Activated naive CD8-positive, alpha-beta T cell treated with anti-CD3 and anti-CD28 coated beads, Interleukin-2, amount 50 U/mL, for 24 hours (primary cell): ENCODE results near the gene ARHGAP15.

Experiments
- ATAC-seq: fragments of 150-1000 bp; cut with Tn5 transposase; one replicate; pipeline ENCODE4 v1.10.0; 2021
- DNase-seq: peaks from one replicate; pipeline ENCODE4 v3.0.0; 2021
- H3K27ac Mint-ChIP-seq: one replicate; pipeline ENCODE4 v1.8.0; 2021; ENCODE audit warnings: mild to moderate bottlenecking, mixed read lengths
- H3K27me3 Mint-ChIP-seq: one replicate; pipeline ENCODE4 v1.8.0; 2021; ENCODE audit warnings: mixed read lengths
- H3K36me3 Mint-ChIP-seq: one replicate; pipeline ENCODE4 v1.8.0; 2021; ENCODE audit warnings: low read depth, mixed read lengths
- H3K4me1 Mint-ChIP-seq: one replicate; pipeline ENCODE4 v1.8.0; 2021; ENCODE audit warnings: mixed read lengths
- H3K4me3 Mint-ChIP-seq: one replicate; pipeline ENCODE4 v1.8.0; 2021; ENCODE audit warnings: mild to moderate bottlenecking, moderate library complexity, mixed read lengths
- H3K9me3 Mint-ChIP-seq: one replicate; pipeline ENCODE4 v1.8.0; 2021; ENCODE audit warnings: mixed read lengths

ARHGAP15 gene

GRCh38 chr2:143690235-143690634 is 561.0 kb downstream of the ARHGAP15 start:
- DNase-seq (no peak), ATAC-seq (peak; percentile 57)
- Mint-ChIP-seq H3K27ac (peak overlapping the region; percentile 68), H3K9me3 (no peaks in the 10 kb centered on the region), H3K4me1 (peaks cover 44% of the 10 kb centered on the region), H3K27me3 (no peaks in the 10 kb centered on the region), H3K4me3 (no peak overlapping the region), H3K36me3 (peaks cover 19% of the 10 kb centered on the region)

DNA sequence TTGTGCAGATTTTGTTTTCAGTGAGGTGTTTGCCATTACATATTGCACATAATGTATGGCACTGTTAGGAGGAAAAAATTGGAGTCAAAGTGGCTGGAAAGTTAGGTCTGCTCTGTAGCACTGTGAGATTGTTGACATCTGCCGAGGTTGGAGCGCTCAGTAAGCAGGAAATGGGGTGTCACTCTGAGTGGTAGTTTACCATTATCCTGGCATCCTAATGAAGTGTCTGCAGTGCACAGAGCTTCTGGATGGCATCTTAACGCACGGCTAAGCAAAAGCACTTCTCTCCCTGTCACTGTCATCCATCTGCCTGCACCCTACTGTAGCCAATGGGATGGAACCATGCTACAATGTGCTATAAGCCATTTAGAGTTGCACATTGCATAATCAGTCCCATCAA is 561.9 kb downstream of the ARHGAP15 start:
- DNase-seq (no peak), ATAC-seq (no peak)
- no peaks in the 10 kb centered on the region for H3K9me3 Mint-ChIP-seq
- H3K4me1 Mint-ChIP-seq: peaks cover 46% of the 10 kb centered on the region
- H3K27ac Mint-ChIP-seq: peak overlapping the region; percentile 68
- peaks cover 20% of the 10 kb centered on the region for H3K36me3 Mint-ChIP-seq
- no peaks in the 10 kb centered on the region for H3K27me3 Mint-ChIP-seq
- H3K4me3 Mint-ChIP-seq: no peak overlapping the region

GRCh38 chr2:143692162-143692561 is 562.9 kb downstream of the ARHGAP15 start:
- Mint-ChIP-seq H3K4me1 (peaks cover 40% of the 10 kb centered on the region), H3K9me3 (no peaks in the 10 kb centered on the region), H3K36me3 (peaks cover 20% of the 10 kb centered on the region), H3K27ac (no peak overlapping the region), H3K4me3 (no peak overlapping the region), H3K27me3 (no peaks in the 10 kb centered on the region)
- no peak for DNase-seq
- no peak for ATAC-seq

DNA sequence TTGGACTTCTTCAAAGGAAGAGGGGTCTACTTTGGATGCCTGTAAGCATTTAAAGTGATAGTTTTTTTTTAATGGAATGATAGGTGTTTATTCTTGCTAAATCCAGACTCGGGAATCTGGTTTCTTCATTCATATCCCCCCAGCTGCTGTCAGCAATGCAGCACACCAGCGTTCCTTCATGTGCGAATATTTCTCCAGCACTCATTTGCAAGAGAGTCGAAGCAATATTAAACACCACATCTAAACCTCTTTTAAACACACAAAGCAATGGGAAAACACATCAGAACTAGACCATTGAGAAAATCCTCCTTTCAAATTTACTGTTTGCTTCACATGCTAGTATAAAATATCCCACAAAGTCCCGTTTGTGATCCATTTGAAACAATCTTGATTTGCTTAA is 563.7 kb downstream of the ARHGAP15 start:
- Mint-ChIP-seq H3K27ac (no peak overlapping the region), H3K9me3 (no peaks in the 10 kb centered on the region), H3K36me3 (peaks cover 24% of the 10 kb centered on the region), H3K4me1 (peaks cover 47% of the 10 kb centered on the region), H3K27me3 (no peaks in the 10 kb centered on the region), H3K4me3 (no peak overlapping the region)
- DNase-seq (no peak), ATAC-seq (no peak)

DNA sequence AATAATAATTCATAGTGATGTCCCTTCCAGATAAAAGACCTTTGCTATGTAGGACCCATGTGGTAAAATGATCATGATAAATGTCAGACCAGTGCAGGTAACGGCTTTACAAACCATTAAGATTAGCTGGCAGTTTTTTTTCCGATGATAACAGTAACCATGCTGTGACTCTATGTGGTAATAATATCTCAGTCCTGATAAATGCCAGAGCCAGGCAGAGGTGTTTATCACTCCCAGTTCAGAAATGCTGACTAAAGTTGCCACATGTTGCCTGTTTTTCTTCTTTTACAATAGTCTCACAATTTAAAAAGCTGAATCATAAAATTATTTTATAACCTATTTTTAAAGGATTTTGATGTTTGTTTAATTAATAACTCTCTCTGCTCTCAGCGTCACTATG is 565.1 kb downstream of the ARHGAP15 start:
- Mint-ChIP-seq H3K36me3 (peaks cover 21% of the 10 kb centered on the region), H3K9me3 (no peaks in the 10 kb centered on the region), H3K27me3 (no peaks in the 10 kb centered on the region), H3K27ac (no peak overlapping the region), H3K4me1 (peaks cover 53% of the 10 kb centered on the region), H3K4me3 (no peak overlapping the region)
- DNase-seq (no peak), ATAC-seq (no peak)

DNA sequence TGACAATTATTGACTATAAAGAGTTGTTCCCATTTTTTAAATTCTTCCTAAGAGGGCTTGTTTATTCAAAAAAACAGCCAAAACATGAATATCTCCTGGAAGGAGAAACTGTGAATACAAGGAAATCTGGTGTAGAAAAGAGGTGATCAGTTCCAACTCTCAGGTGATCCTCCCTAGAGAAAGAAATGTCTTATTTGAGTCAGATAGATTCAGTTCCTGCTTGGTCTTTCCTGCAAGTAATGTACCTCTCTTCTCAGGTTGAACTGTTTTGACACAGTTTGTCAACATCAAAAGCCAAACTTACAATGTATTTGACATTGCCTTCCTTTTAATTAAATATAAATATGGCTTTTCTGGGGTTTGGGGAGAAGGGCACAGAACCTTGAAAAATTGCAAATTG is 567.4 kb downstream of the ARHGAP15 start:
- DNase-seq (no peak), ATAC-seq (no peak)
- no peak overlapping the region for H3K4me3 Mint-ChIP-seq
- H3K27me3 Mint-ChIP-seq: no peaks in the 10 kb centered on the region
- no peaks in the 10 kb centered on the region for H3K9me3 Mint-ChIP-seq
- H3K4me1 Mint-ChIP-seq: peaks cover 53% of the 10 kb centered on the region
- H3K36me3 Mint-ChIP-seq: peaks cover 19% of the 10 kb centered on the region
- no peak overlapping the region for H3K27ac Mint-ChIP-seq

DNA sequence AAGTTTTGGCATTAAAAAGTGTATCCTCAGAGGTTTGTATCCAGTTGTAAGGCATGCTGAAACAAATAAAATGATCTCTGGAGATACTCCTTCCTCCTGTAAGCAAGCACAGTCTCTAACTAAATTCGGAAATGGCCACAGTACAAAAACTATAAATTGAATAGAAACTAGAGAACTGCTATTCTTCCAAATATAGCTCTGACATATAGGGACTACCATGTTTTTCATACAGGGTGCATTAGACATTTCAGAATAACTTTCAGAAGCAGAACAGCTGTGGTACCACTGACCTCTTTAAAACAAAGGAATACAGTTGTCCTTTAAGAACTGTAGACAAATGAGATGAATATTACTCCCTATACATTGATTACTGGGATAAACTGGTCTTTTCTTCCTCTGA is 568.5 kb downstream of the ARHGAP15 start:
- peak overlapping the region; percentile 86 for H3K27ac Mint-ChIP-seq
- no peak for DNase-seq

DNA sequence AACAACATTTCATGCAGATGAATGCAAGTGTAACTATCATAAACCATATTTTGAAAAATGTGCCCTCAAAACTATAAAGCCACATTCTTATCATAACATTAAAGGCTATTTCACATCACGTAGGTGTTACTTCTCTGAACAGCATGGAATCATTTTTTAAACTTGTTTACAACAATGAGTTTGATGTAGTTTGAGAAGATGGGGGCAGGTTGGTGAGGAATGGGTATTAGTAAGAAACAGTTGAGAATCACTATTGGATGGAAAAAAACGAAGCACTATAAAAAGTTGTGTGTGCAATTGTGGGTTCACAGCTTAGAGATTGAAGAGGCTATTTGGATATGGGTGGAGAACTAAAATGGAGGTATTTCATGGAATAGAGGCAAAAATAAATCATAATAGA is 569.1 kb downstream of the ARHGAP15 start:
- DNase-seq (no peak), ATAC-seq (peak; percentile 23)
- Mint-ChIP-seq H3K36me3 (peaks cover 23% of the 10 kb centered on the region), H3K27ac (peak overlapping the region; percentile 86), H3K27me3 (no peaks in the 10 kb centered on the region), H3K4me1 (peaks cover 55% of the 10 kb centered on the region), H3K4me3 (no peak overlapping the region), H3K9me3 (peaks cover 6% of the 10 kb centered on the region)

More for the DNA sequence above, 568.5 kb downstream of the ARHGAP15 start:
- no peak overlapping the region for H3K4me3 Mint-ChIP-seq
- ATAC-seq: no peak
- H3K36me3 Mint-ChIP-seq: peaks cover 19% of the 10 kb centered on the region
- peaks cover 52% of the 10 kb centered on the region for H3K4me1 Mint-ChIP-seq
- peaks cover 2% of the 10 kb centered on the region for H3K9me3 Mint-ChIP-seq
- H3K27me3 Mint-ChIP-seq: no peaks in the 10 kb centered on the region

GRCh38 chr2:143698888-143699570 is 569.8 kb downstream of the ARHGAP15 start:
- ATAC-seq (peak; percentile 72), DNase-seq (no peak)
- Mint-ChIP-seq H3K27me3 (no peaks in the 10 kb centered on the region), H3K4me3 (no peak overlapping the region), H3K9me3 (peaks cover 9% of the 10 kb centered on the region), H3K27ac (peak overlapping the region; percentile 86), H3K36me3 (peaks cover 30% of the 10 kb centered on the region), H3K4me1 (peaks cover 59% of the 10 kb centered on the region)

- ATAC-seq: no peak
- no peaks in the 10 kb centered on the region for H3K27me3 Mint-ChIP-seq
- H3K36me3 Mint-ChIP-seq: peaks cover 42% of the 10 kb centered on the region
- no peak overlapping the region for H3K4me3 Mint-ChIP-seq
- H3K27ac Mint-ChIP-seq: peak overlapping the region; percentile 16
- peaks cover 12% of the 10 kb centered on the region for H3K9me3 Mint-ChIP-seq
- peaks cover 63% of the 10 kb centered on the region for H3K4me1 Mint-ChIP-seq
- DNase-seq: no peak
These were observed 571.6 kb downstream of the ARHGAP15 start for GRCh38 chr2:143700865-143701264.

DNA sequence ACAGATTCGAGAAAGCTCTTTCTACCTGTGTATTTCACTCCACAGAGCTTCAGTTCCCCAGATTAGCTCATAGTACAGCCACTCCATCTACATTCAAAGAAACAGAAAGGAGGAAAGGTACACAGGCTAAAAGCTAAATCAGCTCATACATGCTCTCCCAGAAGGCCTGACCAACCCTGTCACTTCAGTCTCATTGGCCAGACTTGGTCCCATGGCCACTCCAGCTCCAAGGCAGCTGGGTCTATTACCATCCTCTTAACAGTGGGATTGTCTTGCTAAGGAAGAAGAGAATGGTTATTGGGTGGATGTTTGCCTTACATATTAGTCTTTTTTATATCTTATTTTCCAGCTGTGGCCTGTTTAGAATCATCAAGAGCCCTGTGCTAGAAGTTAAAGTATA is 572.6 kb downstream of the ARHGAP15 start:
- H3K36me3 Mint-ChIP-seq: peaks cover 48% of the 10 kb centered on the region
- H3K4me3 Mint-ChIP-seq: no peak overlapping the region
- H3K27me3 Mint-ChIP-seq: no peaks in the 10 kb centered on the region
- H3K4me1 Mint-ChIP-seq: peaks cover 61% of the 10 kb centered on the region
- ATAC-seq: no peak
- H3K9me3 Mint-ChIP-seq: peaks cover 12% of the 10 kb centered on the region
- no peak for DNase-seq
- no peak overlapping the region for H3K27ac Mint-ChIP-seq

GRCh38 chr2:143702931-143703330 is 573.7 kb downstream of the ARHGAP15 start:
- H3K9me3 Mint-ChIP-seq: peaks cover 19% of the 10 kb centered on the region
- ATAC-seq (no peak), DNase-seq (no peak)
- H3K4me3 Mint-ChIP-seq: no peak overlapping the region
- peaks cover 53% of the 10 kb centered on the region for H3K4me1 Mint-ChIP-seq
- H3K36me3 Mint-ChIP-seq: peaks cover 55% of the 10 kb centered on the region
- H3K27ac Mint-ChIP-seq: peak overlapping the region; percentile 62
- no peaks in the 10 kb centered on the region for H3K27me3 Mint-ChIP-seq

- Mint-ChIP-seq H3K27ac (peak overlapping the region; percentile 73), H3K36me3 (peaks cover 65% of the 10 kb centered on the region), H3K27me3 (no peaks in the 10 kb centered on the region), H3K9me3 (peaks cover 26% of the 10 kb centered on the region), H3K4me1 (peaks cover 39% of the 10 kb centered on the region), H3K4me3 (no peak overlapping the region)
- peak; percentile 92 for ATAC-seq
- DNase-seq: no peak
These were observed 575.4 kb downstream of the ARHGAP15 start for GRCh38 chr2:143704451-143705106.

DNA sequence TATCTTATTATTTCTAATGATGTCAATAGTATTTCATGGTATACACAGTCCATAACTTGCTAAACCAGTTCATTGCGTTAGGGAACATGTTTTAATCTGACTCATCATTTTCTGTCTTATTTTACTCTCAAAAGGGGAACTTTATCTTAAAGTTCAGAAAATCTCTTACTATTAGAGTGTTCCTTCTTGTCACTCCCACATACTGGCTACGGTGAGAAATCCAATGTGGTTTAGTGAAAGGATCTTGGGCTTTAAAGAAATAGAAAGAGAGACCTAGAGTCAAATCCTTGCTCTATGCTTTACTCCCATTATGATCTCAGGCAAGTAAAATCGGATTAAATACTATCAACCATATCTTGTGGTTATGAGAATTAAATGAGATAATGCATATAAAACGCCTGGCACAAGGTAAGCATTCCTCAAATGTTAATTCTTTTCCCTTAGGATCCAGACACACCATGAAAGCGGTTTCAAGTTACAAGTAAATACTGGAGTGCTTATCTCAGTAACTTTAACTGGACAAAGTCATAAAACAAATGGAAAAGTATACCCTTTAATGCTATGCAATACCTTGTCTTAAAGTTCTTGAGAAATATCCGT is 576.0 kb downstream of the ARHGAP15 start:
- Mint-ChIP-seq H3K36me3 (peaks cover 70% of the 10 kb centered on the region), H3K4me3 (no peak overlapping the region), H3K27me3 (no peaks in the 10 kb centered on the region), H3K9me3 (peaks cover 32% of the 10 kb centered on the region), H3K27ac (peak overlapping the region; percentile 28), H3K4me1 (peaks cover 34% of the 10 kb centered on the region)
- no peak for DNase-seq
- no peak for ATAC-seq

DNA sequence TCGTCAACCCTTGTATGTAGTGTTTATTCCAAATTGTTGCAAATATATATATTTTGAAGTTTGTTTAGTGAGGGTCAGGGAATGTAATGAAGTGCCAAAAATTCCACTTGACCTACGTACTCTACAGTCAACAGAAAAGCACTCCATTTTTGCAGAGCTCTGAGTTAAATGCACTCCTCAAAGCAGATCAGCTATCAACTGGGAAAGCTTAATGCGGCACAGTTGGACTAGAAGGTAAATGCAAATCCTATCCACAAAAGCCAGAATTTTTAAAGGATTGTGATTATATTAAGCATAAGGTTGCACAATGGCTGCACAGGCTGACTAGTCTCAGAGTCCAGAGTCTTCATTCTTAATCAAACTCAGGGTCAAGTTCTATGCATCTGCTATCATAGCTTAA is 577.1 kb downstream of the ARHGAP15 start:
- peaks cover 28% of the 10 kb centered on the region for H3K4me1 Mint-ChIP-seq
- H3K36me3 Mint-ChIP-seq: peaks cover 80% of the 10 kb centered on the region
- no peaks in the 10 kb centered on the region for H3K27me3 Mint-ChIP-seq
- no peak overlapping the region for H3K27ac Mint-ChIP-seq
- H3K4me3 Mint-ChIP-seq: no peak overlapping the region
- H3K9me3 Mint-ChIP-seq: peaks cover 43% of the 10 kb centered on the region
- no peak for ATAC-seq
- no peak for DNase-seq
